ENCODE data around the gene NBPF20.
"Not testable (repeated sequence)": the region's sequence is repeated elsewhere in the genome, so short reads cannot be mapped to it uniquely, and the experiment has no call there.

The NBPF20 gene

GRCh38 chr1:145429329-145429728 is 3.9 kb upstream of the NBPF20 start:
- DNase-seq: not testable (repeated sequence)

DNA sequence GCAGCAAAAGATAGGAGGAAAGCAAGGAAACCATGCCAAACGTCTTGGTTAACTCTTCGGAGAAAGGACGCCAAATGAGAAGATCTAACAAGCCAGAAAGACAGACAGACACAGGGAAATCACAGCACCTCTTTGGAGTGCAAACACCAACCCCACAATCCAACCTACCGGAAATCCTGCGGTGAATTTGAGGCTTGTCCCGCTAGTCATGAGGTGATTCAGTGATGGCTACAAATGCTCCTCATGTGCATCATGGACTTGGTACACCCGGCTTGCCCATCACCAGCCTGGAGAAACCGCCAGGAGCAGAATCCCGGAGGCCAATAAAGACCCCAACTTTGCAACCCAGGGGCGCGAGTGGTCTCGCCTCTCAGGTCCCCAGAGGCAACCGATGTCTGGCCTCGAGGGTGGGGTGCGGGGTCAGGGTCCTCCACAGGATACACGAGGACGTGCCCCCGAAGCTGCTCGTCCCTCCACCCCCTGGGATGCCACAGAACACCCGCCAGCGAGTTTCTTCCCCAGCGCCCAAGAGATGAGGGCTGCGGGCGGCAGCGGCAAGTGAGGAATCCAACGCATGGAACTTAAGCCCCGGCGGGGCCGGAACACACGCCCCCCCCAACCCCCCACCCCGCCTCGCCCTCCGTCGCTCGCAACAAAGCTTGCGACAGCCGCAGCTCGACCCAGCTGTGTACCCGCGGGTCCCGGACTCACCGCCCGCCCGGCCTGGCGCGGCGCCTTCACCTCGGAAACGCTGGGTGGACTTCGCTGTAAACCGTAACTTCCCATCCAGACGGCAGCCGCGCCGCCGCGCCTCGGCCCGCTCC is 579 bp downstream of the NBPF20 start:
- DNase-seq: peak; percentile 2

GRCh38 chr1:145415149-145415548 is 10.3 kb downstream of the NBPF20 start:
- DNase-seq: not testable (repeated sequence)

- DNase-seq: not testable (repeated sequence)
Observed at GRCh38 chr1:145407266-145407665, 18.1 kb downstream of the NBPF20 start.

DNA sequence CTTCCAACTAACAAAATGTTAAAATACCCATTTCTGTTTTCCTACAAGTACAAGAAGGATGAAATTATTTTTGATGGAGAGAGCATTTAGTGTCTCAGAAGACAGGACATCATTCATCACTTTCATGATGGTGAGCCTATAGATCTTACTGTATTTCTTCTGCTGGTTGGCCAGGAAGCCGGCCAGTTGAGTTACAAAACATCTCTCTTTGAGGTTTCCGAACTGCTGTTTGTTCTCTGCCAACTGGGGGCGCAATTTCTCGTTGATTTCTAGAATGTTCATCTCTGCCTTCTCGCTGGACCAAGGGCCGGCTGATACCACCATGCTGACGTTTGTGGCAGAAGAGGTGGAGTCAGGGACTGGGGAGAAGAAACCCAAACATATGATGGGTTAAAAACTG is 20.5 kb downstream of the NBPF20 start:
- DNase-seq: not testable (repeated sequence)

- DNase-seq: not testable (repeated sequence)
Observed at GRCh38 chr1:145400701-145401100, 24.7 kb downstream of the NBPF20 start.
